AML-193 (cell line): Measurements from ENCODE around the gene ENTHD1.

Experiments
- DNase-seq, 2 experiments: peaks; one replicate each; lab custom pipeline; 2025; lab: John Stamatoyannopoulos, UW

The ENTHD1 gene

GRCh38 chr22:39893526-39893925, at the start of gene ENTHD1:
TSS of gene ENTHD1 (minus strand) at chr22:39893760. CDS start at chr22:39887748, 6,012 bp downstream.
- DNase-seq: no peak

- no peak for DNase-seq
Measured at GRCh38 chr22:39943337-39943736, 49.8 kb upstream of the ENTHD1 start.

GRCh38 chr22:39942439-39943230, 49.1 kb upstream of the ENTHD1 start:
- DNase-seq: peak; percentile 49 to 65

GRCh38 chr22:39941601-39942000, 48.0 kb upstream of the ENTHD1 start:
- DNase-seq: no peak

- no peak for DNase-seq
Measured at GRCh38 chr22:39940757-39941305, 47.3 kb upstream of the ENTHD1 start.

- no peak for DNase-seq
Measured at GRCh38 chr22:39939830-39940229, 46.3 kb upstream of the ENTHD1 start.

- DNase-seq: no peak
Measured at GRCh38 chr22:39938509-39939111, 45.0 kb upstream of the ENTHD1 start.

- no peak for DNase-seq
Measured at GRCh38 chr22:39937906-39938305, 44.3 kb upstream of the ENTHD1 start.

GRCh38 chr22:39936523-39937145, 43.1 kb upstream of the ENTHD1 start:
- no peak for DNase-seq

- DNase-seq: no peak
Measured at GRCh38 chr22:39935612-39936011, 42.1 kb upstream of the ENTHD1 start.

- DNase-seq: no peak
Measured at GRCh38 chr22:39935116-39935515, 41.6 kb upstream of the ENTHD1 start.

- no peak for DNase-seq
Measured at GRCh38 chr22:39933741-39934140, 40.2 kb upstream of the ENTHD1 start.

GRCh38 chr22:39932918-39933649, 39.5 kb upstream of the ENTHD1 start:
- DNase-seq: peak; percentile 34 to 50

GRCh38 chr22:39932166-39932565, 38.6 kb upstream of the ENTHD1 start:
- no peak for DNase-seq

GRCh38 chr22:39931251-39931650, 37.7 kb upstream of the ENTHD1 start:
- DNase-seq: no peak

GRCh38 chr22:39928536-39929520, 35.3 kb upstream of the ENTHD1 start:
- peak; percentile 59 to 75 for DNase-seq

GRCh38 chr22:39927544-39927943, 34.0 kb upstream of the ENTHD1 start:
- DNase-seq: no peak

GRCh38 chr22:39926753-39927152, 33.2 kb upstream of the ENTHD1 start:
- DNase-seq: no peak

GRCh38 chr22:39925909-39926679, 32.5 kb upstream of the ENTHD1 start:
- DNase-seq: no peak

GRCh38 chr22:39925273-39925672, 31.7 kb upstream of the ENTHD1 start:
- no peak for DNase-seq
